GM12892 (cell line): ENCODE measurements around the gene SEL1L3.

Source experiments
- POLR2A ChIP-seq: IDR thresholded peaks from 2 replicates; pipeline ENCODE4 v1.6.1; 2011; ENCODE audit warnings: low read depth, low read length, control low read depth
- POLR2AphosphoS5 ChIP-seq: IDR thresholded peaks from 2 replicates; pipeline ENCODE4 v1.6.1; 2011; ENCODE audit warnings: low read depth, low read length, control low read depth
- TAF1 ChIP-seq: IDR thresholded peaks from 2 replicates; pipeline ENCODE4 v1.6.1; 2011; ENCODE audit warnings: low read depth, mild to moderate bottlenecking, control low read depth, low read length, borderline replicate concordance

GRCh38 chr4:25838526-25838925 is 24.3 kb downstream of the SEL1L3 start:
- TF ChIP-seq POLR2A (no peak), POLR2AphosphoS5 (no peak), TAF1 (no peak)
